Stimulated activated CD4-positive, alpha-beta T cell treated with anti-CD3 and anti-CD28 coated beads, Interleukin-1b, Interleukin-23, amount 100 ng/mL, for 48 hours (primary cell): ENCODE data around the gene SSBP2.
"Not testable (repeated sequence)": the region's sequence is repeated elsewhere in the genome, so short reads cannot be mapped to it uniquely, and the experiment has no call there.

Experiments used
- DNase-seq: peaks from one replicate; pipeline ENCODE4 v3.0.0-alpha.2; 2020

SSBP2 gene

GRCh38 chr5:81420039-81420667, 330.7 kb downstream of the SSBP2 start:
- peak; percentile 11 for DNase-seq

DNA sequence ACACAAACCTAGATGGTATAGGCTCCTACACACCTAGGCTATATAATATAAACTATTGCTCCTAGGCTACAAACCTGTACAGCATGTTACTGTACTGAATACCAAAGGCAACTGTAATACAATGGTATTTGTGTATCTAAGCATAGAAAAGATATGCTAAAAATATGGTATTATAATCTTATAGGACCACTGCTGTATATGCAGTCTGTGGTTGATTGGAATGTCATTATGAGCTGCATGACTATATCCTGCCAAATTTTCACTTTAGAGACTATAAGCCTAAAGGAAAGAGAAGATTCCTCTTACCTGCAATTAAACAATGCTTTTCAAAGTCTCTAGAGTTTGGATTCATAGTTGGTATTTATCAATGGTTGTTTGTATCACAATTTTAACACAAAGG, 332.3 kb downstream of the SSBP2 start:
- no peak for DNase-seq

DNA sequence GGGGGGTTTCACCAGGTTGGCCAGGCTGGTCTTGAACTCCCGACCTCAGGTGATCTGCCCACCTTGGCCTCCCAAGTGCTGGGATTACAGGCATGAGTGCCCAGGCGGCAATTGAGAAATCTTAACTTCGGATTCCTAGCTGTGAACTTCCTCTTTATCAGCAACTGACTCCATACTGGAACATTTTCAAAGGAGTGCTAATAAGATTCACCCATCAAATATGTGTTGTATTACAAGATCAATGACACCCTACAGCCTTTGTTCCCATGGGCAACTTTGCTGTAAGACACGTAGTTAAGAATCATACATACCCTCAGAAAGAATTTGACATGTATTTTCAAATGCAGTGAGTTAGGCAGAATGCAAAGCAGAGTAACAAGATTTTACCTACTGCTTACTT, 333.8 kb downstream of the SSBP2 start:
- no peak for DNase-seq

DNA sequence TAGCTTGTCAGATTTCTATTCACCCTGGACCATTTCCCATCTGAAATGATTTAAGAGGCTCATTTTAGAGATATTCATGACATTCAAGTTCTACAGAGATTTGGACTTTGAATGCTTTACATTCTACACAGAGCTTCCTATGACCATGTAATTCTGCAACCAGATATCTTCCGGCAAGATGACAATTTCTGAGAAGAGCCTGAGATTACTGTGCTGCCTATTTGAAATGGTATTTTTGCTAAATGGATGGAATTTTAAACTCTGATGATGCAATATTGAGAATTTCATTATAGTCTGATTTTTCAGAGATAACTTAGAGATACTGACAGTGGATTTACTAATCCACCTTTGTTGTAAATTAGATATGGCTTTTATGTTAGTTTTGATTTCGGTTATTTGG, 341.0 kb downstream of the SSBP2 start:
- DNase-seq = no peak

GRCh38 chr5:81409361-81409760, 341.5 kb downstream of the SSBP2 start:
- no peak for DNase-seq

GRCh38 chr5:81408496-81408895, 342.4 kb downstream of the SSBP2 start:
- DNase-seq = no peak

- DNase-seq = not testable (repeated sequence)
Observed at GRCh38 chr5:81407811-81408210, 343.1 kb downstream of the SSBP2 start.

DNA sequence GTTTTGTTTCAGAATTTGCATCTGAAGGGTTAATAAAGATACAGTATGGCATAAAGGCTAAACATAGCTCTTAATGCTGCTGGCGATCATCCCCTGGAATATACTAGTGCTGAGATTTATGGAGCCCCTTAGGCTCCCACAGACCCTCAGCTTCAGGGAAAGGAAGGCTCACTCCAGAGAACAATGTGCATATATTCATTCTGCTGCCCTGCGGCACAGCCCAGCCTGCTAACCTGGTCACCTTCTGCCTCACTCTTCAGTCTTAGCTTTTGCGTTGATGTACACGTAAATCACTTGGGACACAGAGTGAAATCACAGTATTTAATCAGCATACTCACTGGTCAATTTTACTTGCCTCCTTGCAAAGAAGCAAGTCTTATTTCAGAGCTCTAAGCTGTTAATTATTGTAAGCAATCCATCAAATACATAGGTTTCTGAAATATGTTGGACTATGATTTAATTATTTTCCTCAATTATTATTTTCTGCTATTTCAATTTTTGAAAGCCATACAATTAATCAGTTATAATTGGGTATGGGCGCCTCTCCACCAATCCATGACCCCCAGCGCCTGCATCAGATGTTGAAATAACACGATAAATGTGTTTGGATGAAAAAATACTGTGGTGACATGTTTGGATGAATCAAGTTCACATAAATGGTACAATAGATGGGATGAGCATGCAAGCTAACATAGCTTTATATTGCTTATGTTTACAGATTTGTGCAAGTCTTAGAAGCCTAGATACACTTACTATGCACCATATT, 345.6 kb downstream of the SSBP2 start:
- no peak for DNase-seq

DNA sequence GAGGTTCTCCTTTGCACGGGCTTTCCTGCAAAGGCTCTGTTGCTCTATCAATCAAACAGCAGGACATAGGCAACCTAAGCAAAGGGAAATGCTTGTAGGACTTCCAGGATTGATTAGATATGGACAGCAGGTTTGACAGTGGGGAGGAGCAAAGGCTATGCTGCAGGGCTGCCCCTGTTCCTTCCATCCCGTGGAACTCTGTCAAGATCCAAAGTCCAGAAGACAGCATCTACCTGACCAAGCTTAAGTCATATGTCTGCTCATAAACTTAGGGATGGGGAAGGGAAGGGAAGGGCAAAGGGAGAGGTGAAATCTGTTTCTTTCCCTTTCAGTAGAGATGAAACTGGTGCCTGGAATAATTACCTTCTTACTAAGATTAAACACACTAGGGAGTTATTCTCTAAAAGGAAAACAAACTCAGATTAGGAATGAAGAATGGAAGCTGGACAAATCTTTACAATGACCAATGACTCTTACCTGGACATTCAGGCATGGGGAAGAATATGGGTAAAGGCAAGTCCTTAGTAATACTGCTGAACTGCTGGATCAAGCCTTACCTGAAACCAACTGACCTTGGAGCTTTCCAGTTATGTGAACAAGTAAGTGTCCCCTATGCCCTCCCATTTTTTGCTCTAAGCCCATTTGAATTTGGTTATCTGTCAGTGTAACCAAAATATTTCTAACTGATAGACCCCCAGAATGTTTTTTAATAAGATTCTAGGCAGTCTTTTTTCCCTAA, 348.5 kb downstream of the SSBP2 start:
- no peak for DNase-seq

- no peak for DNase-seq
Observed at GRCh38 chr5:81401266-81401665, 349.6 kb downstream of the SSBP2 start.

GRCh38 chr5:81400375-81400774, 350.5 kb downstream of the SSBP2 start:
- no peak for DNase-seq

GRCh38 chr5:81398741-81399140, 352.2 kb downstream of the SSBP2 start:
- no peak for DNase-seq

DNA sequence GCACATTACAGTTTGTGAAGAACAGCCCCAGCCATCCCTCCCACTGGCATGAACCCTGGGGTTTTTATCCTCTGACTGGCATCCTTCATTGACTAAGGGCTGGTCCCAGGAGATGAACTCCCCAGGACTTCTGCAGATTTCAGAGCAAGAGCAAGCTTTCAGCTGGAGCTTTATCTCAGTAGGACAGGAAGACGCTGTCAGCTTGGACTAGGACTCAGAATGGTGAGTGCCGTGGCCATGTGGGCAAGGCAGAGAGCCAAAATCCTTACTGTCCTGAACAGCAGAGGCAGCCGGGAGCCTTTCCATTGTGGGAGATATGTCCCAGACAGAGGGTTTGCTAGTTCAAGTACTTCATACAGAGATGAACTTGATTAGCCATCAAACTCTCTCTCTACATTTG, 353.7 kb downstream of the SSBP2 start:
- no peak for DNase-seq

DNA sequence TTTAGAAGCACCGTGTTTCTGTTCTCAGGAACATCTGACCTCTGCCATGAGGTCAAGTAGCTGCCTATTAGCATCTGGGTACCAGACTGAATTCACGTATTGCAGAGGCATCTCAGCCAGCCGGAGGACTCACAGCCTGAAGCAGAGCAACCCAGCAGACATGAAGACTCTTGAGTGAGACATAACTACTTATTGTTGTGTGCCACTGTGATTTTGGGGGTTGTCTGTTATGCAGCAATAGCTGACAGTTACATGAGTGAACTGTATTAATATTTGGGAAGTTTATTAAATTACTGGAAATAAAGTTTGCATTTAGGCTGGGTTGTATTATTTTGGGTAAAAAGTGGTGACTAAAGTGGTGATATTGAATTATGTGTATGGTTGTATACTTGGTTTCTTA, 355.6 kb downstream of the SSBP2 start:
- no peak for DNase-seq

DNA sequence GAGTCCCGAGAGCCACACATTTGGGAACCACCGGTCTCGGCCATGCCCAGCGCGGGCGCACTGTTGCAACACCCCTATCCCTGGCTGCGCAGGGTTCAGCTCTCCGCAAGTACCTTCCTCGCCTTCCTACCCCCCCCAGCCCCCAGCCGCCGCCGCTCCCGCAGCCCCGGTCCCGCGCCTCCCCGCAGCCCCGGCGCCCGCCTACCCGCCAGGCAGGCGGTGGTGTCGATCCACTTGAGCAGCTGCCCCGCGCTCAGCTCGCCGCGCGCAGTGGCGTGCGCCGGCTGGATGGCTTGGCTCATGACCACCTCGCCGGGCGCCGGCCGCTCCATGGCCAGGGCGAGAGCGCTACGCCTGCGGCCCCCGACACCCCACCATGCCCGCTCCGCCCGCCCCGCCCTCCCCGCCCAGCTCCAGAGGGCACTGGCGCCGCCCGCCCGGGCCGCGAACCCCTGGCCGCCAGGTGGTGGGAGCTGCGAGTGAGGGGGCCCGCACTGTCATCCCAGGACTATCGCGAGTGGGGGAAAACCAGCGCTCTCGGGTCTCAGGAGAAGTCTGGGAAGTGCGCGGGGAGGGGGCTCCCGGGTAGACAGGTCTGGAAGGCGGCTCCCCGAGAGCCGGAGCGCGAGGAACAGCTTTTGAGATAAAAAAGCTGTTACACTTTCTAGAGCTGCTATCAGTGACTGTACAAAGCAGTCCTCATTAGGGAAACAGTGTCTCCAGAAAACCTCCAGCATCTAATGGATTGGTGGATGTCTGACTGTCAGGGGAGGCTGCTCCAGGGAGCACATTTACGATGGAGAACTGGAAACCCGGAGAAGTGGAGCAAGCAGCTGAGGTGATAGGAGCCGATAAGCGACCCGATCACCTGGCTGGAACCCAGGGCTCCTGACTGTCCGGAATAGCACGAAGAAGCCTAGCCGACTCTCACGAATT, 356.8 kb downstream of the SSBP2 start, which contains the start of gene ACOT12:
Gene ACOT12, minus strand, starts transcription at position 352 of the 936 bp plus-strand sequence. Its CDS starts 20 bp downstream, at position 332.
- DNase-seq = no peak

- DNase-seq = no peak
Observed at GRCh38 chr5:81393430-81393782, 357.5 kb downstream of the SSBP2 start.

GRCh38 chr5:81389025-81389424, 361.9 kb downstream of the SSBP2 start:
- DNase-seq = no peak

GRCh38 chr5:81388169-81388568, 362.7 kb downstream of the SSBP2 start:
- DNase-seq = no peak

GRCh38 chr5:81383867-81384266, 367.0 kb downstream of the SSBP2 start:
- no peak for DNase-seq

GRCh38 chr5:81371354-81371876, 379.5 kb downstream of the SSBP2 start:
- DNase-seq = no peak

GRCh38 chr5:81370912-81371311, 380.0 kb downstream of the SSBP2 start:
- DNase-seq = no peak

GRCh38 chr5:81365541-81365940, 385.4 kb downstream of the SSBP2 start:
- DNase-seq = no peak
